Ishikawa (cell line): Measurements from ENCODE around the gene DNASE1L2.

Experiments used
- CEBPB ChIP-seq: IDR thresholded peaks from 2 replicates; pipeline ENCODE4 v1.6.1; 2012
- EGR1 ChIP-seq: IDR thresholded peaks from 2 replicates; pipeline ENCODE4 v1.6.1; 2012
- EP300 ChIP-seq: IDR thresholded peaks from 2 replicates; pipeline ENCODE4 v1.6.1; 2012; ENCODE audit warnings: borderline replicate concordance
- FOXM1 ChIP-seq: IDR thresholded peaks from 2 replicates; pipeline ENCODE4 v1.6.1; 2012; ENCODE audit warnings: low read depth, borderline replicate concordance
- MAX ChIP-seq: IDR thresholded peaks from 2 replicates; pipeline ENCODE4 v1.6.1; 2012
- NFIC ChIP-seq: IDR thresholded peaks from 2 replicates; pipeline ENCODE4 v1.6.1; 2012
- RAD21 ChIP-seq: IDR thresholded peaks from 2 replicates; pipeline ENCODE4 v1.6.1; 2012; ENCODE audit warnings: low read depth
- REST ChIP-seq: IDR thresholded peaks from 2 replicates; pipeline ENCODE4 v1.6.1; 2012; ENCODE audit warnings: low read depth, mild to moderate bottlenecking
- TAF1 ChIP-seq: IDR thresholded peaks from 2 replicates; pipeline ENCODE4 v1.6.1; 2012; ENCODE audit warnings: low read depth, mild to moderate bottlenecking
- USF1 ChIP-seq: IDR thresholded peaks from 2 replicates; pipeline ENCODE4 v1.6.1; 2012
- YY1 ChIP-seq: IDR thresholded peaks from 2 replicates; pipeline ENCODE4 v1.6.1; 2012; ENCODE audit warnings: low read depth

- TF ChIP-seq REST (no peak), YY1 (no peak), EP300 (no peak), TAF1 (no peak), NFIC (no peak), MAX (no peak), RAD21 (no peak), FOXM1 (no peak), CEBPB (no peak), USF1 (no peak), EGR1 (no peak)
Measured at GRCh38 chr16:2216330-2216729, 19.9 kb upstream of the DNASE1L2 start.
